NT2/D1 (cell line): ENCODE results near the gene TMEM235.

Experiments
- YY1 ChIP-seq: IDR thresholded peaks from 2 replicates; pipeline ENCODE4 v1.6.1; 2011; ENCODE audit not compliant: insufficient read length, insufficient read depth
- ZNF274 ChIP-seq: IDR thresholded peaks from 2 replicates; pipeline ENCODE4 v1.6.1; 2011; ENCODE audit warnings: mild to moderate bottlenecking, low read depth, low read length

- TF ChIP-seq ZNF274 (no peak), YY1 (no peak)
Measured at GRCh38 chr17:78268951-78269905, 37.8 kb downstream of the TMEM235 start.
